Stimulated activated CD8-positive, alpha-beta memory T cell treated with anti-CD3 and anti-CD28 coated beads, Interleukin-7, amount 100 ng/mL, for 48 hours (primary cell): ENCODE results near the gene HMOX1.

Source experiments
- DNase-seq, 2 donors: peaks; one replicate each; pipeline ENCODE4 v3.0.0-alpha.2; 2020; ENCODE audit warnings: low read depth in 1 of 2; ENCODE audit errors: extremely low read depth in 1 of 2

HMOX1 gene

DNA sequence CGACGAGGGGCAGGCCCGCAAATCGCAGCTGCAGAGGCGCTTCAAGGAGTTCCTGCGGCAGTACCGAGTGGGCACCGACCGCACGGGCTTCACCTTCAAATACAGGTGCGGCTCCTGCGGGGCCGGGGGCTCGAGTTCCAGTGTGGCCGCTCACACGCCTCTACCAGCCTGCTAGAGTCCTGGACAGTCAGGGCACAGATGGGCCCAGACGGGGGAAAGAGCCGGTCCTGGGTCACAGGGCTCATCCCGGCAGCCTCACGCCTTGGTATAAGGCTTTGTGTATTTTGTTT is 19.6 kb downstream of the HMOX1 start:
- no peak for DNase-seq

DNA sequence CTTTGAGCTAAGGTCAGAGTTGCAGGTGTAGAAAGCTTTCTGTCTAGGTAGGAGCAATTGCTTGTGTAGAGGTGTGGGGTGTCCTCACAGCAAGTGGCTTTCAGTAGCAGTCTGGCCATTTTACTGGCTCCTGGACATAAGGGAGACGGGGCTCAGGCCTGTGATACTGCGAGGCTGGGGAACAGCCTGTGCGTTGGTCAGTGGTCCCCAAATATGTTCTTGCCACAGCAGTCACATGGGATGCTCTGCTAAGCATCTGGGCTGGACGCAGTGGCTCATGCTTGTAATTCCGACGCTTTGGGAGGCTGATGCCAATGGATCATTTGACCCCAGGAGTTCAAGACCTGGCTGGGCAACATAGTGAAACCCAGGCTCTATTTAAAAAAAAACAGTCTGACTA is 21.0 kb downstream of the HMOX1 start:
- no peak for DNase-seq

- no peak for DNase-seq
These were observed 22.5 kb downstream of the HMOX1 start for GRCh38 chr22:35403356-35403755.

- DNase-seq: no peak
These were observed 23.3 kb downstream of the HMOX1 start for GRCh38 chr22:35404176-35404575.

DNA sequence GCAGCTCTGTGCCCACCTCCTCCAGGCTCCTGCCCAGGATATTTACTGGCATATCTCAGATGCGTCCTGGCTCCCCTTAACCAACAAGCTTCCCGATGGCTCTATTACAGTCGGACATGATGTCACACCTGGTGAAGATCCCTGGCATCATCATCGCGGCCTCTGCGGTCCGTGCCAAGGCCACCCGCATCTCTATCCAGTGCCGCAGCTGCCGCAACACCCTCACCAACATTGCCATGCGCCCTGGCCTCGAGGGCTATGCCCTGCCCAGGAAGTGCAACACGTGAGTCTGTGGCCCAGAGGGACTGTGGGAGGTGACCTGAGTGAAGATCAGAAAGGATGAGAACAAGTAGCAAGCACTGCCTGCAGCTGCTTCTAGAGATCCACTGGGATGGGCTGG is 25.5 kb downstream of the HMOX1 start:
- no peak for DNase-seq

GRCh38 chr22:35407362-35407761 is 26.5 kb downstream of the HMOX1 start:
- DNase-seq: no peak

- DNase-seq: peak in 1 of 2 donors; percentile 32
These were observed 29.1 kb downstream of the HMOX1 start for GRCh38 chr22:35409783-35410662.

- no peak for DNase-seq
These were observed 29.8 kb downstream of the HMOX1 start for GRCh38 chr22:35410663-35411034.

GRCh38 chr22:35411102-35411501 is 30.2 kb downstream of the HMOX1 start:
- no peak for DNase-seq

DNA sequence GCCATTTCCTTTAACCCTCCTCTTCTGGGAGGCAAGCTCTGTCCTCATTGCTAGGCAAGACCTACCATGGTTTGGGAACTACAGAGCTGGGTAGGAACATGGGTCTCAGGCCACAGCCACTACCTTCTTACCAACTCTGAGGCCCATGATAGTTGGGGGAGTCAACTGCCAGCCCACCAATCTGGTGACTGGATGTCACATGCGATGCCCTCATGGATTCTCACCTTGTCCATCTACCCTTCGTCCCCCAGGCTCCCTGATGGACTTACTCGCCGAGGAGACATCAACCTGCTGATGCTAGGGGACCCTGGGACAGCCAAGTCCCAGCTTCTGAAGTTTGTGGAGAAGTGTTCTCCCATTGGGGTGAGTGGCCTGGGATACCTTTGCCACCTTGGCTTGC is 32.7 kb downstream of the HMOX1 start:
- DNase-seq: no peak

DNA sequence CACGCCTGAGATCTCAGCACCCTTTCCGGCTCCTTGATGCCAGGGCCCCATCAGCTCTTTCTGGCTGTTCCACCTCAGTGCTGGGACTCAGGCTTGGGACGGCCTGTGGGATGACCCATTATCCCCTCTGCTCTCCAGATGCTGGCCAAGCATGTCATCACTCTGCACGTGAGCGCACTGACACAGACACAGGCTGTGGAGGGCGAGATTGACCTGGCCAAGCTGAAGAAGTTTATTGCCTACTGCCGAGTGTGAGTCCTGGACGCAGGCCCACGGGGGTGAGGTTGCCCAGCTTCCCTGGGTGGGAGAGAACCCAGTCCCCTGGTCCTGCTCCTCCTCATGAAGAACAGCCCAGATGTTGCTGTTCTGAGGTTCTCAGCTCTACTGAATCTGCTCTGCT is 36.7 kb downstream of the HMOX1 start:
- no peak for DNase-seq

DNA sequence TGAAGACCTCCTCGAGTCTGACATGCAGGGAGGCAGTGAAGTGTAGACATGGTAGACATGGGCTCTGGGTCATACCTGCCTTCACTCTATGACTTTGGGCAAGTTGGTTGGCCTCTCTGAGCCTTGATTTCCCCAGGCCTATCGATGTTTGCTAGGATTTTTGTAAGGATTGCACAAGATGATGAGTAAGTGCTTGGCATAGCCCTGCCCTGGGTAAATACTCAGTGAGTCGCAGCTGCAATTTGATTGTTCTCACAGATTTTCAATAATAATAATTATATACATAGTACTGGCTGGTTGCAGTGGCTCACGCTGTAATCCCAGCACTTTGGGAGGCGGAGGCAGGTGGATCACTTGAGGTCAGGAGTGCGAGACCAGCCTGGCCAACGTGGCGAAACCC is 37.2 kb downstream of the HMOX1 start:
- no peak for DNase-seq

DNA sequence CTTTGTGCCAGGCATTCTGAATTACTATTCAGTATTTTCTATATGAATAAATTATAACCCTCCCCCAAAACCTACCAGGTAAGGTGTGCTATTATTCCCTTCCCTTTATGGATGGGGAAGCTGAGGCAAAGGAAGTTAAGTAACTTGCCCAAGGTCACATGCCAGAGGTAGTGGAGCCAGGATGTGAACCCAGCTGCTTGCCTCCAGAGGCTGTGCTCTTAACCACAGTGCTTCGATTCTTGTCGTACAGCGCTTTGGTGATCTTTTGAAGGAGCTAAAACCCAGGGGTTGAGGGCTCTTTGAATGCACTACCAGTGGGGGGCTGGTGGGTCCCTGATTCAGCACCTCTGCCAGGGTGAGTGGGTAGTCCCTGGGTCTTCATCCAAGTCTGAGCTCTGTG is 37.8 kb downstream of the HMOX1 start:
- DNase-seq: no peak

DNA sequence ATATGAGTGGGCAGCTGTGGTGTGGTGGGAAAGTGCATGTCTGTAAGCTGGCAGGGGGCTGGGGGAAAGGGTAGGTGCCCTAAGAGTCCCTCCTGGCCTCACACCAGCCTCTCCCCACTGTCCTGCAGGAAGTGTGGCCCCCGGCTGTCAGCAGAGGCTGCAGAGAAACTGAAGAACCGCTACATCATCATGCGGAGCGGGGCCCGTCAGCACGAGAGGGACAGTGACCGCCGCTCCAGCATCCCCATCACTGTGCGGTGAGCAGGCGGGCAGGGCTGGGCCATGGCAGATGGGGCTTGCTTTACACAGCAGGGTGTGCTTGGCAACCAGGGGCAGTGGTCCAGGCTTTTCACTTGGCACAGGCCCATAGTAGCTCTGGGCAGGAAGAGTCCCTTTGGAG is 38.9 kb downstream of the HMOX1 start:
- DNase-seq: no peak

- DNase-seq: no peak
These were observed 40.2 kb downstream of the HMOX1 start for GRCh38 chr22:35421121-35421520.

DNA sequence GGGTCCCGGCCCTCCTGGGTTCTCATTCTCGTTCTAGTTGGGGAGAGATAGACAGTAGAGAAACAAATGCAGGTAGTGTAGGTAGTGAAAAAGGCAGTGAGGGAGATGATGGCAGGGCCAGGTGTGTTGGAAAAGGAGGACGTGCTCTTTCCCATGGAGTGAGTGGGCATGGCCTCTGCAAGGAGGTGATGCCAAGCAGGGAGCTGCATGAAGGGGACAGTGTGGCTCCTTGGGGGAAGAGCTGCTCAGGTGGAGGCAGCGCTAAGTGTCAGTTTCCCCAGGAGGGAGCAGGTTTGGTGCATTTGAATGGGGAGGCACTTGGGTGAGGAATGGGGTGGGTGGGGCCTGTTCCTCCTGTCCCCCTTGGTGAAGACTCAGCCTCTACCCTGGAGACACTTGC is 41.2 kb downstream of the HMOX1 start:
- DNase-seq: no peak

- no peak for DNase-seq
These were observed 42.0 kb downstream of the HMOX1 start for GRCh38 chr22:35422936-35423335.

- no peak for DNase-seq
These were observed 43.2 kb downstream of the HMOX1 start for GRCh38 chr22:35424081-35424480.

DNA sequence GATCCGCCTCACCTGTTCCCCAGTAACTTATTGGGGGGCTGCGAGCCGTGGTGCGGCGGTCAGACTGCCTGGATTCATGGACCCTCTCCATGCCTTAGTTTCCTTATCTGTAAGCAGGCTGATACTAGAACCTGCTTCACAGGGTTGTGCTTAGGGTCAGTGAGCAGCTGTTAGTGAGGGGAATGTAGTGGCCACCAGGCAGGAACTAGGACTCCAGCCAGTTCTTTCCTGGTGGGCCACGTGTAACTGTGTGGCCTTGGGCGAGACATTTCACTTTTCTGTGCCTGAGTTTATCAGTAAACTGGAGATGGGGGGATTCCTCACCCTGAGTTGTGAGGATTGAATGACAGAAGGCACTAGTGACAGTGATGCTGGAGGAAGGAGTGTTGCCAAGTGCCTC is 43.9 kb downstream of the HMOX1 start:
- no peak for DNase-seq

DNA sequence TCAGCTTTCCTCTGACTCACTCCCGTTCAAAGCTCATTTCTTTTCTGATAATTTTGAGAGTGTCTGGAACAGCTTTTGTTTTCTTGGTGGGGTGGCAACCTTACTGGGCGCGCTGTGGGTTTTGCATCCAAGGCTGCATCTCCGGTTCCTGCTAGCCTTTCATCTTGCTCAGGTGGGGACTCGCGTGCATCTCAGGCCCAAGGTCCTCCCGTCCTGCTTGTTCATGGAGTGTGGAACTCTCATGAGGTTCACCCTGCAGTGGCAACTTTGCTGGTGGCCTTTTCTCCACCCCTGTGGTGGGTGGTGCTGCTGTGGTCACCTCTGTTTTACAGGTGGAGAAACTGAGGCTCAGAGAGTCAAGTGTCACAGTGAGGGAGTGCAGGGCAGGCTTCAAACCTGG is 44.6 kb downstream of the HMOX1 start:
- DNase-seq: no peak

- no peak for DNase-seq
These were observed 45.3 kb downstream of the HMOX1 start for GRCh38 chr22:35425971-35426800.

- no peak for DNase-seq
These were observed 45.9 kb downstream of the HMOX1 start for GRCh38 chr22:35426801-35427140.
